Gastrocnemius medialis (tissue), 4 donors: Measurements from ENCODE around the gene GRID1. TPM values are rescaled to one million over a fixed set of nuclear protein-coding genes. Genes with fewer than 3 reads are reported as not detected.

ENCODE experiments used
- ATAC-seq, 2 donors: fragments of 150-250 bp; one replicate each; pipeline ENCODE4 v1.9.1; 2016
- DNase-seq, 2 donors: peaks; one replicate each; pipeline ENCODE4 v3.0.0-alpha.2; 2019
- H3K27ac ChIP-seq, 4 donors: fragments of 200-600 bp; sonication (generic); 1 replicate in 1 of 4; 2 replicates in 3 of 4; pipeline ENCODE4 v1.5.1; 2016 to 2018; ENCODE audit warnings: mild to moderate bottlenecking in 2 of 4, moderate library complexity in 1 of 4
- H3K27me3 ChIP-seq, 3 donors: fragments of 200-600 bp; sonication (generic) in 2 of 3; 1 replicate in 1 of 3; 2 replicates in 2 of 3; pipeline versions ENCODE4 v1.5.1 to v1.6.0; 2016 to 2019; ENCODE audit warnings: mild to moderate bottlenecking in 1 of 3, moderate library complexity in 1 of 3
- H3K36me3 ChIP-seq, 2 donors: fragments of 200-600 bp; sonication (generic) in 1 of 2; one replicate each; pipeline ENCODE4 v1.5.1; 2017 to 2018
- H3K4me1 ChIP-seq, 2 donors: fragments of 200-600 bp; sonication (generic) in 1 of 2; one replicate each; pipeline ENCODE4 v1.5.1; 2016 to 2017; ENCODE audit warnings: mild to moderate bottlenecking in 2 of 2
- H3K4me3 ChIP-seq, 4 donors: fragments of 200-600 bp; sonication (generic) in 3 of 4; 1 replicate in 1 of 4; 2 replicates in 3 of 4; pipeline ENCODE4 v1.5.1; 2016 to 2019; ENCODE audit warnings: mild to moderate bottlenecking in 2 of 4
- H3K9me3 ChIP-seq, 3 donors: fragments of 200-600 bp; sonication (generic) in 2 of 3; 1 replicate in 1 of 3; 2 replicates in 2 of 3; pipeline ENCODE4 v1.5.1; 2016 to 2019
- POLR2A ChIP-seq, 2 donors: fragments of 450-650 bp; IDR thresholded peaks; one replicate each; pipeline ENCODE4 v1.6.1; 2017; ENCODE audit warnings: antibody characterized with exemption in 2 of 2, mild to moderate bottlenecking in 2 of 2, moderate library complexity in 2 of 2
- in situ Hi-C, 4 donors: fragments of 200-750 bp; cut with MboI; loops; one replicate each; pipeline versions ENCODE4 v1.15.0 to v1.8.0; 2017; ENCODE audit warnings: low sequenced_read_pairs in 4 of 4
- intact Hi-C: fragments of 100-400 bp; cut with DNase I; formaldehyde crosslinking; loops from one replicate; pipeline ENCODE4 v1.15.1; 2023; ENCODE audit warnings: low total_unique reads
- total RNA-seq, 4 donors: library from RNA; depleted of rRNA; stranded (reverse); fragments of >200 nt; gene quantifications; one replicate each; pipeline versions ENCODE4 v1.1.0 to v1.2.3, GENCODE V29; 2016
- TF ChIP-seq, protein P1 (sequence below), 5 experiments: fragments of 450-650 bp in 3 of 5; fragments of 200-600 bp in 2 of 5; sonication (generic) in 2 of 5; IDR thresholded peaks in 4 of 5; conservative IDR thresholded peaks in 1 of 5; 1 replicate in 4 of 5; 2 replicates in 1 of 5; pipeline ENCODE4 v1.5.1; 2016 to 2019; ENCODE audit warnings: antibody characterized with exemption in 5 of 5, mild to moderate bottlenecking in 3 of 5, moderate library complexity in 3 of 5

GRID1 gene
- total RNA-seq, 4 donors from 2014 or later, result 0.17 to 1.4 (median 0.79) TPM

- Histone ChIP-seq H3K36me3 (no peaks in the 10 kb centered on the region), H3K4me3 (no peak overlapping the region), H3K4me1 (no peaks in the 10 kb centered on the region), H3K27me3 (no peaks in the 10 kb centered on the region), H3K27ac (no peak overlapping the region), H3K9me3 (no peaks in the 10 kb centered on the region)
- TF ChIP-seq, protein P1, sequence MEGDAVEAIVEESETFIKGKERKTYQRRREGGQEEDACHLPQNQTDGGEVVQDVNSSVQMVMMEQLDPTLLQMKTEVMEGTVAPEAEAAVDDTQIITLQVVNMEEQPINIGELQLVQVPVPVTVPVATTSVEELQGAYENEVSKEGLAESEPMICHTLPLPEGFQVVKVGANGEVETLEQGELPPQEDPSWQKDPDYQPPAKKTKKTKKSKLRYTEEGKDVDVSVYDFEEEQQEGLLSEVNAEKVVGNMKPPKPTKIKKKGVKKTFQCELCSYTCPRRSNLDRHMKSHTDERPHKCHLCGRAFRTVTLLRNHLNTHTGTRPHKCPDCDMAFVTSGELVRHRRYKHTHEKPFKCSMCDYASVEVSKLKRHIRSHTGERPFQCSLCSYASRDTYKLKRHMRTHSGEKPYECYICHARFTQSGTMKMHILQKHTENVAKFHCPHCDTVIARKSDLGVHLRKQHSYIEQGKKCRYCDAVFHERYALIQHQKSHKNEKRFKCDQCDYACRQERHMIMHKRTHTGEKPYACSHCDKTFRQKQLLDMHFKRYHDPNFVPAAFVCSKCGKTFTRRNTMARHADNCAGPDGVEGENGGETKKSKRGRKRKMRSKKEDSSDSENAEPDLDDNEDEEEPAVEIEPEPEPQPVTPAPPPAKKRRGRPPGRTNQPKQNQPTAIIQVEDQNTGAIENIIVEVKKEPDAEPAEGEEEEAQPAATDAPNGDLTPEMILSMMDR (IDR thresholded peaks at IDR 0.05 in 4 of 5, conservative IDR thresholded peaks at IDR 0.05 in 1 of 5), result no peak
- intact Hi-C loops, result no loop called here
- DNase-seq (no peak), ATAC-seq (no peak)
- in situ Hi-C loops, result no loop called here
Measured at GRCh38 chr10:86411852-86412560, 45.4 kb upstream of the GRID1 start.

- Histone ChIP-seq H3K4me3 (no peak overlapping the region), H3K4me1 (no peaks in the 10 kb centered on the region), H3K27ac (no peak overlapping the region), H3K36me3 (no peaks in the 10 kb centered on the region), H3K9me3 (no peaks in the 10 kb centered on the region), H3K27me3 (no peaks in the 10 kb centered on the region)
- ATAC-seq (no peak), DNase-seq (no peak)
- intact Hi-C loops (no loop called here), in situ Hi-C loops (no loop called here)
- TF ChIP-seq, protein P1 (IDR thresholded peaks at IDR 0.05 in 4 of 5, conservative IDR thresholded peaks at IDR 0.05 in 1 of 5), result no peak
- TF ChIP-seq POLR2A (IDR thresholded peaks at IDR 0.05), result no peak
Measured at GRCh38 chr10:86411281-86411841, 44.8 kb upstream of the GRID1 start.

DNA sequence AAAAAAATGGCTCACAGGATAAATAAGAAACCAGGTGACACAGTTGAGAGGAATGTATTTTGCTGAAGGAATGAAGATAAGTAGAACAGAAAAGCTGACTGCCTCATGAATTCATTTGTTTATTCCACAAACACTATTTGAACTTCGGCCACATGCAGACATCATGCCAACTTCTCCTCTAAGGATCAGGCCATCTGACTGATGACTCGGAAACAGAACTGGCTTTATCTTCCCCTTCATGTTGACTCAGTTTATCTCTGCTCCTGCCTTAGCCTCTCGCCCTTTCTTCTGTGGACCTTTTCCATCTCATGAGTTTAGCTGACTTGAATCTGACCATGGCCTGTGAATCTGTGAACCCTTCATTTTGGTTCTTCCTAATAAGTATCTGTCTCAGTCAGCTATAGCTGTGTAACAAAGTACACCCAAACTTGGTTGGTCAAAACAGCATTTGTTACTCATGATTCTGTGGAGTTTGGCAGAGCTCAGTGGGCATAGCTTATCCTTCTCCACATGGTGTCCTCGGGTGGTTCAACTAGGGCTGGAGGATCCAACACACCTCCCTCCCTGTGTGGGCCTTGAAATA, 44.0 kb upstream of the GRID1 start:
- no peak for DNase-seq
- Histone ChIP-seq H3K36me3 (no peaks in the 10 kb centered on the region), H3K27me3 (no peaks in the 10 kb centered on the region), H3K4me1 (no peaks in the 10 kb centered on the region), H3K9me3 (no peaks in the 10 kb centered on the region), H3K4me3 (no peak overlapping the region), H3K27ac (no peak overlapping the region)
- no peak for TF ChIP-seq POLR2A (IDR thresholded peaks at IDR 0.05)
- TF ChIP-seq, protein P1 (IDR thresholded peaks at IDR 0.05 in 4 of 5, conservative IDR thresholded peaks at IDR 0.05 in 1 of 5), result no peak
- intact Hi-C loops (no loop called here), in situ Hi-C loops (no loop called here)
- no peak for ATAC-seq

DNA sequence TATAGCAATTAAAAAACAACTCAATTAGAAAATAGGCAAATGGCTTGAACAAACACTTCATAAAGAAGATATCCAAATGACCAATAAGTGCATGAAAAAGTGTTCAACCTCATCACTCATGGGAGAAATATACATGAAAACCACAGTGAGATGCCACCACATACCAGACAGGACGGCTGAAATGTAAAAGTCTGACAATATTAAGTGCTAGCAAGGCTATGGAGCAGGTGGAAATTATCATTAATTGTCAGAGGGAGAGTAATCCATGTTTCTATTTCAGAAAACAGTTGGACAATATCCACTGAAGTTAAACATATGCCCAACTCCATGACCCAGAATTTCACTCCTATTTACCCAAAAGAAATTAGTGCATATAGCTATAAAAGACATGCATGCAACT, 42.6 kb upstream of the GRID1 start:
- ATAC-seq (no peak), DNase-seq (no peak)
- intact Hi-C loops, result no loop called here
- in situ Hi-C loops, result no loop called here
- H3K27me3 ChIP-seq, result no peaks in the 10 kb centered on the region
- no peak for TF ChIP-seq POLR2A (IDR thresholded peaks at IDR 0.05)
- TF ChIP-seq, protein P1 (IDR thresholded peaks at IDR 0.05 in 4 of 5, conservative IDR thresholded peaks at IDR 0.05 in 1 of 5), result no peak
- no peak overlapping the region for H3K4me3 ChIP-seq
- H3K36me3 ChIP-seq, result no peaks in the 10 kb centered on the region
- H3K27ac ChIP-seq, result no peak overlapping the region
- H3K9me3 ChIP-seq, result no peaks in the 10 kb centered on the region
- H3K4me1 ChIP-seq, result no peaks in the 10 kb centered on the region
